Activated naive CD8-positive, alpha-beta T cell treated with anti-CD3 and anti-CD28 coated beads for 36 hours (primary cell): ENCODE measurements around the gene ARL5A. TPM values are rescaled to one million over a fixed set of nuclear protein-coding genes. Genes with fewer than 3 reads are reported as not detected.

ENCODE experiments used
- DNase-seq: peaks from one replicate; pipeline ENCODE4 v3.0.0; 2021
- H3K27ac Mint-ChIP-seq: one replicate; pipeline ENCODE4 v1.8.0; 2022; ENCODE audit warnings: mild to moderate bottlenecking, moderate library complexity, mixed read lengths
- H3K27me3 Mint-ChIP-seq: one replicate; pipeline ENCODE4 v1.8.0; 2022; ENCODE audit warnings: mild to moderate bottlenecking, mixed read lengths
- H3K36me3 Mint-ChIP-seq: one replicate; pipeline ENCODE4 v1.8.0; 2021; ENCODE audit warnings: mild to moderate bottlenecking, mixed read lengths
- H3K4me1 Mint-ChIP-seq: one replicate; pipeline ENCODE4 v1.8.0; 2021; ENCODE audit warnings: mixed read lengths
- H3K4me3 Mint-ChIP-seq: one replicate; pipeline ENCODE4 v1.8.0; 2022; ENCODE audit warnings: mild to moderate bottlenecking, moderate library complexity, mixed read lengths
- H3K9me3 Mint-ChIP-seq: one replicate; pipeline ENCODE4 v1.8.0; 2022; ENCODE audit warnings: mixed read lengths
- total RNA-seq, 2 experiments: library from RNA; stranded (reverse); gene quantifications; one replicate each; pipeline ENCODE4 v1.2.3, GENCODE V29; 2021

ARL5A gene
- total RNA-seq, 2 experiments from 2014 or later, result 81.2 to 81.7 TPM

DNA sequence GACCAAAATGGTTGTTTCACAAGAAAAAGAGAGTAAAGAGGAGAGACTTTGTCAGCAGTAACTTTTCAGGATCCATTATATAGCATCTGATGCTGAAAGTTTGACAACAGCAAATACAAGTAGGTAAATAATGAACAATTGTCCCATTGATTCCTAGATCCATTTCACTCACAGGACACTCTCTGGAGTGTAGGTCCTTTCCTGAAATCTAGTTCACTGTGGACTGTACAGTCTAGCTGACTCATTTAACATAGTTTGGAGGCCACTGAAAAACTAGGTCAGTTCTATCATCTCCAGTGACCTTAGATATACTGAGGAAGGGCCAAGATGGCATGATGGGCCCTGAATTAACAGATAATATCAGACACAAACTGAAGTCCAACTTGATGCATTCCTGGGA lies 74.7 kb downstream of the ARL5A start:
- DNase-seq, result no peak
- Mint-ChIP-seq H3K36me3 (no peaks in the 10 kb centered on the region), H3K27ac (no peak overlapping the region), H3K4me3 (no peak overlapping the region), H3K4me1 (no peaks in the 10 kb centered on the region), H3K27me3 (no peaks in the 10 kb centered on the region), H3K9me3 (no peaks in the 10 kb centered on the region)

Other genes with a start within 250 kb of the ARL5A start
- under 1 TPM; 0.06 to 0.20 TPM for gene NEB, start 93.9 kb downstream of the ARL5A start, total RNA-seq